Stimulated activated CD4-positive, alpha-beta T cell treated with anti-CD3 and anti-CD28 coated beads, Interleukin-15, amount 100 ng/mL, for 24 hours (primary cell): Measurements from ENCODE around the gene ZNF541.

Source experiments
- DNase-seq: peaks from one replicate; pipeline ENCODE4 v3.0.0-alpha.2; 2020

The ZNF541 gene

GRCh38 chr19:47540748-47541147 is 32.2 kb downstream of the ZNF541 start:
- no peak for DNase-seq

- no peak for DNase-seq
Observed at GRCh38 chr19:47539747-47540311, 33.1 kb downstream of the ZNF541 start.

- no peak for DNase-seq
Observed at GRCh38 chr19:47538812-47539211, 34.1 kb downstream of the ZNF541 start.

- DNase-seq, result no peak
Observed at GRCh38 chr19:47537493-47537892, 35.5 kb downstream of the ZNF541 start.

- no peak for DNase-seq
Observed at GRCh38 chr19:47534628-47535027, 38.3 kb downstream of the ZNF541 start.

GRCh38 chr19:47531640-47532387 is 41.1 kb downstream of the ZNF541 start:
- no peak for DNase-seq

- DNase-seq, result no peak
Observed at GRCh38 chr19:47529018-47529742, 43.8 kb downstream of the ZNF541 start.

- DNase-seq, result no peak
Observed at GRCh38 chr19:47526798-47527197, 46.1 kb downstream of the ZNF541 start.

- no peak for DNase-seq
Observed at GRCh38 chr19:47523473-47523872, 49.5 kb downstream of the ZNF541 start.
